Lower leg skin (tissue), 3 donors: ENCODE measurements around the gene AQP1.

Experiments used
- CTCF ChIP-seq, 3 donors: fragments of 450-650 bp; IDR thresholded peaks; one replicate each; pipeline ENCODE4 v1.5.1; 2016; ENCODE audit warnings: antibody characterized with exemption in 3 of 3, mild to moderate bottlenecking in 3 of 3, moderate library complexity in 2 of 3
- POLR2A ChIP-seq, 2 donors: fragments of 450-650 bp; IDR thresholded peaks; one replicate each; pipeline ENCODE4 v1.6.1; 2016 to 2017; ENCODE audit warnings: antibody characterized with exemption in 2 of 2, mild to moderate bottlenecking in 1 of 2, moderate library complexity in 1 of 2

DNA sequence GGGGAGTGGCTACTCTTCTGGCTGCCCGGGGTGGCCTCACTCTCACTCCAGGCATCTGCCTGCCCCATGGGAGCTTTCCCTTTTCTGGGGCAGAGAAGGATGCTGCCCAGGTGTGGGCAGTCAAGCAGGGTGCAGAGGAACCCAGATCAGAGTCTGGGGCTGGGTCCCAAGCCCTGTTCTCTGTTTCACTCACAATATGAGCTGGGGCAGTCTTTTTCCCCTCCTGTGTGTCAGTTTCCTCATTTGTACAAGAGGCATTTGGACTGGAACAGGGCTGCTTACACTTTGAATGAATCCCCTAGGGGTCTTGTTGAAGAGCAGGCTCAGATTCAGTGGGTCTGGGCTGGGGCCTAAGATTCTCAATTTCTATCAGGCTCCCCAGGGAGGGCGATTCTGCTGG lies 38.4 kb upstream of the AQP1 start:
- TF ChIP-seq CTCF (IDR thresholded peaks at IDR 0.05) = no peak
- no peak for TF ChIP-seq POLR2A (IDR thresholded peaks at IDR 0.05)
